PC-9 (cell line): Measurements from ENCODE around the gene ANKRD33B. TPM values are rescaled to one million over a fixed set of nuclear protein-coding genes. Genes with fewer than 3 reads are reported as not detected.
A peak's percentile ranks its signal among the peaks of the same experiment; 100 is the strongest.

Experiments used
- BruUV-seq: library from RNA; stranded (reverse); fragments of 400-500 nt; replicated peaks from 2 replicates; lab custom pipeline; 2021; lab: Mats Ljungman, UMichigan
- CTCF ChIA-PET: fragments of 300-600 bp; sonication (Branson Sonifier 250); formaldehyde crosslinking; loops from one replicate; lab custom pipeline; 2022; ENCODE audit warnings: antibody characterized with exemption; lab: Charles Lee
- POLR2A ChIA-PET: fragments of 300-600 bp; sonication (Branson Sonifier 250); formaldehyde crosslinking; loops from one replicate; lab custom pipeline; 2022; ENCODE audit warnings: antibody characterized with exemption; ENCODE audit not compliant: unreplicated experiment; lab: Charles Lee
- DNase-seq, 2 experiments: peaks; one replicate each; pipeline versions ENCODE4 v3.0.0 to v3.0.0-alpha.2; 2015 to 2022; ENCODE audit warnings: mixed read lengths in 1 of 2
- H2AFZ ChIP-seq: fragments of 200-600 bp; sonication (generic); 2 replicates; pipeline ENCODE4 v1.8.1; 2017; ENCODE audit warnings: antibody characterized with exemption
- H3F3A ChIP-seq: fragments of 200-600 bp; sonication (generic); 2 replicates; pipeline ENCODE4 v1.8.1; 2017; ENCODE audit warnings: antibody characterized with exemption, mild to moderate bottlenecking, low read depth; ENCODE audit not compliant: insufficient read depth
- H3K27ac ChIP-seq: fragments of 200-600 bp; sonication (generic); 2 replicates; pipeline ENCODE4 v1.6.1; 2016; ENCODE audit warnings: mixed run types
- H3K27me3 ChIP-seq: fragments of 200-600 bp; sonication (generic); 2 replicates; pipeline ENCODE4 v1.6.1; 2016; ENCODE audit warnings: low read depth, mixed run types; ENCODE audit not compliant: insufficient read depth
- H3K36me3 ChIP-seq: fragments of 200-600 bp; sonication (generic); 2 replicates; pipeline ENCODE4 v1.6.1; 2016; ENCODE audit warnings: low read depth, mixed run types
- H3K4me1 ChIP-seq: fragments of 200-600 bp; sonication (generic); replicated peaks from 2 replicates; pipeline ENCODE4 v1.6.1; 2016; ENCODE audit warnings: mixed run types; ENCODE audit not compliant: insufficient read depth
- H3K4me2 ChIP-seq: fragments of 200-600 bp; sonication (generic); 2 replicates; pipeline ENCODE4 v1.6.1; 2017; ENCODE audit warnings: mixed run types
- H3K4me3 ChIP-seq: fragments of 200-600 bp; sonication (generic); 2 replicates; pipeline ENCODE4 v1.6.1; 2016; ENCODE audit warnings: mixed run types
- H3K79me2 ChIP-seq: fragments of 200-600 bp; sonication (generic); 2 replicates; pipeline ENCODE4 v1.6.1; 2017; ENCODE audit warnings: low read depth, mixed run types
- H3K9me2 ChIP-seq: fragments of 200-600 bp; sonication (generic); 2 replicates; pipeline ENCODE4 v1.8.1; 2017; ENCODE audit warnings: mild to moderate bottlenecking; ENCODE audit not compliant: insufficient read depth
- H3K9me3 ChIP-seq: fragments of 200-600 bp; sonication (generic); 2 replicates; pipeline ENCODE4 v1.8.1; 2016; ENCODE audit warnings: low read depth; ENCODE audit not compliant: insufficient read depth
- H4K20me1 ChIP-seq: fragments of 200-600 bp; sonication (generic); 2 replicates; pipeline ENCODE4 v1.8.1; 2017; ENCODE audit not compliant: insufficient read depth
- EZH2 ChIP-seq: fragments of 200-600 bp; sonication (generic); IDR thresholded peaks from 2 replicates; pipeline ENCODE4 v1.8.0; 2017; ENCODE audit warnings: antibody characterized with exemption, low read depth
- intact Hi-C: fragments of 100-400 bp; cut with micrococcal nuclease; formaldehyde crosslinking; loops from one replicate; pipeline ENCODE4 v1.10.0; 2022; ENCODE audit not compliant: unreplicated experiment
- total RNA-seq: library from RNA; stranded (reverse); gene quantifications from 2 replicates; pipeline ENCODE4 v1.2.3, GENCODE V29; 2021
- TF ChIP-seq, protein P1 (sequence below): fragments of 200-600 bp; sonication (generic); conservative IDR thresholded peaks from 2 replicates; pipeline ENCODE4 v1.6.1; 2017; ENCODE audit warnings: mixed run types, antibody characterized with exemption, mild to moderate bottlenecking, moderate library complexity

ANKRD33B gene
- total RNA-seq, 1 experiment from 2014 or later = 32.1 TPM

DNA sequence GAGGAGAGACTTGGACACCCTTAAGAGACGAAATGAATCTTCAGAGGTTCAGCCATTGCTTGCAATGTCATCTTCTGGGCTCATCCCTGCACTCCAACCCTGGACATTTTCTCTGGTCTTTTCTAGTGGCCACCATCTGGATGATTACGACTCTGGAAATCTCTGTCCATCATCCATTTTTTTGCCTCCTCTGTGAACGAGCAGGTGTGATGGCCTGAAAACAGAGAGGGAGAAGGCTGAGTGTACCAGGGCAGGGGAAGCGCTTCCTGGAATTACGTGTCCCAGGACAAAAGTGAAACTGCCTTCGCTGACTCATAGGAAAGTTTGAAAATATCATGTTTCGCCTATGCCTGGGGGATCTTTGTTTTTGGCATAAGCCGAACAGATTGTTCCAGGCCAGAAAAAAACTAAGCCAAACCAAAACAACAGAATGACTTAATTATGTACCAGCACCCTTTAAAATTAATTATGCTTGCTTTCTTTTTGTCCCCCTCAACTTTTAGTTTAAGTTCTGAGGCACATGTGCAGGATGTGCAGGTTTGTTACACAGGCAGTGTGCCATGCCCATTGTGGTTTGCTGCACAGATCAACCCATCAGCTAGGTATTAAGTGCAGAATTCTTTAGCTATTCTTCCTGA lies 31.9 kb downstream of the ANKRD33B start:
- H3F3A ChIP-seq = peaks cover 43% of the 10 kb centered on the region
- no peak for TF ChIP-seq EZH2
- TF ChIP-seq, protein P1, sequence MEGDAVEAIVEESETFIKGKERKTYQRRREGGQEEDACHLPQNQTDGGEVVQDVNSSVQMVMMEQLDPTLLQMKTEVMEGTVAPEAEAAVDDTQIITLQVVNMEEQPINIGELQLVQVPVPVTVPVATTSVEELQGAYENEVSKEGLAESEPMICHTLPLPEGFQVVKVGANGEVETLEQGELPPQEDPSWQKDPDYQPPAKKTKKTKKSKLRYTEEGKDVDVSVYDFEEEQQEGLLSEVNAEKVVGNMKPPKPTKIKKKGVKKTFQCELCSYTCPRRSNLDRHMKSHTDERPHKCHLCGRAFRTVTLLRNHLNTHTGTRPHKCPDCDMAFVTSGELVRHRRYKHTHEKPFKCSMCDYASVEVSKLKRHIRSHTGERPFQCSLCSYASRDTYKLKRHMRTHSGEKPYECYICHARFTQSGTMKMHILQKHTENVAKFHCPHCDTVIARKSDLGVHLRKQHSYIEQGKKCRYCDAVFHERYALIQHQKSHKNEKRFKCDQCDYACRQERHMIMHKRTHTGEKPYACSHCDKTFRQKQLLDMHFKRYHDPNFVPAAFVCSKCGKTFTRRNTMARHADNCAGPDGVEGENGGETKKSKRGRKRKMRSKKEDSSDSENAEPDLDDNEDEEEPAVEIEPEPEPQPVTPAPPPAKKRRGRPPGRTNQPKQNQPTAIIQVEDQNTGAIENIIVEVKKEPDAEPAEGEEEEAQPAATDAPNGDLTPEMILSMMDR = no peak
- no peaks in the 10 kb centered on the region for H3K27me3 ChIP-seq
- peak; percentile 89 to 93 for DNase-seq
- 0 out of 2 replicates have a peak overlapping the region, but pooled peaks have one; percentile 5 for H3K4me3 ChIP-seq
- no peak overlapping the region for H2AFZ ChIP-seq
- no peaks in the 10 kb centered on the region for H3K9me2 ChIP-seq
- peaks cover 56% of the 10 kb centered on the region for H3K4me1 ChIP-seq
- peaks cover 24% of the 10 kb centered on the region; the same call in 1 of the 2 replicates for H3K79me2 ChIP-seq
- no peaks in the 10 kb centered on the region for H3K9me3 ChIP-seq
- POLR2A ChIA-PET = no interaction called here
- CTCF ChIA-PET = no interaction called here
- no peaks in the 10 kb centered on the region for H4K20me1 ChIP-seq
- intact Hi-C loops = loop anchor here (1.0 to 5.0 kb wide), 2 partner anchors 44 to 243 kb away; partner anchors contain the start of gene MARCHF6
- H3K4me2 ChIP-seq = peak overlapping the region; percentile 57
- no TSS peak for BruUV-seq
- H3K27ac ChIP-seq = peak overlapping the region; percentile 83
- H3K36me3 ChIP-seq = no peaks in the 10 kb centered on the region

DNA sequence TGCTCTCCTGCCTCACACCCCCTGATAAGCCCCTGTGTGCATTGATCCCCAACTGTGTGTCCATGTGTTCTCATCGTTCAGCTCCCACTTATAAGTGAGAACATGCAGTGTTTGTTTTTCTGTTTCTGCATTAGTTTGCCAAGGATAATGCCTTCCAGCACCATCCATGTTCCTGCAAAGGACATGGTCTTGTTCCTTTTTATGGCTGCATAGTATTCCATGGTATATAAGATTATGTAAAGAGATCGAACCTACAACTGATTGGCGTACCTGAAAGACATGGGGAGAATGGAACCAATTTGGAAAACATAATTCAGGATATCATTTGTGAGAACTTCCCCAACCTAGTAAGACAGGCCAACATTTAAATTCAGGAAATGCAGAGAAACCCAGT lies 32.4 kb downstream of the ANKRD33B start:
- Histone ChIP-seq H3K9me2 (no peaks in the 10 kb centered on the region), H3K4me1 (peaks cover 56% of the 10 kb centered on the region), H3K27ac (peak overlapping the region; percentile 83), H3K9me3 (no peaks in the 10 kb centered on the region), H4K20me1 (no peaks in the 10 kb centered on the region), H3K79me2 (peaks cover 24% of the 10 kb centered on the region; the same call in 1 of the 2 replicates), H3K4me2 (peak overlapping the region; percentile 57), H3K36me3 (no peaks in the 10 kb centered on the region), H3F3A (peaks cover 42% of the 10 kb centered on the region), H3K4me3 (no peak overlapping the region), H2AFZ (no peak overlapping the region), H3K27me3 (no peaks in the 10 kb centered on the region)
- no peak for DNase-seq
- POLR2A ChIA-PET = interaction anchor here (0.6 kb wide), 1 partner anchor 45 kb away, joined by 6 read pairs; no protein-coding TSS in a partner anchor
- TF ChIP-seq, protein P1 = no peak
- no peak for TF ChIP-seq EZH2
- no TSS peak for BruUV-seq
- intact Hi-C loops = loop anchor here (5.0 kb wide), 1 partner anchor 244 kb away; the partner anchor contains the start of gene MARCHF6
- CTCF ChIA-PET = no interaction called here

DNA sequence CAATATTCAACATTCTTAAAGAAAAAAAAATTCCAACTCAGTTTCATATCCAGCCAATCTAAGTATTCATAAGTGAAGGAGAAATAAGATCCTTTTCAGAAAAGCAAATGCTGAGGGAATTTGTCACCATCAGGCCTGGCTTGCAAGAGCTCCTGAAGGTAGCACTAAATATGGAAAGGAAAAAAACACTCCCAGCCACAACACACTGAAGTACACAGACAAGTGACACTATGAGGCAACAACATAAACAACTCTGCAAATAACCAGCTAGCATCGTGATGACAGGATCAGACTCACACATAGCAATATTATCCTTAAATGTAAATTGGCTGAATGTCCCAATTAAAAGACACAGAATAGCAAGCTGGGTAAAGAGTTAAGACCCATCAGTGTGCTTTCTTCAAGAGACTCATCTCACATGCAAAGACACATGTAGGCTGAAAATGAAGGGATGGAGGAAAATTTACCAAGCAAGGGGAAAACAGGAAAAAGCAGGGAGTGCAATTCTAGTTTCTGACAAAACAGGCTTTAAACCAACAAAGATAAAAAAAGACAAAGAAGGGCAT lies 33.1 kb downstream of the ANKRD33B start:
- H3K27ac ChIP-seq = peak overlapping the region; percentile 83

More for the DNA sequence above, 33.1 kb downstream of the ANKRD33B start:
- Histone ChIP-seq H4K20me1 (no peaks in the 10 kb centered on the region), H2AFZ (no peak overlapping the region), H3K79me2 (peaks cover 24% of the 10 kb centered on the region; the same call in 1 of the 2 replicates), H3K4me1 (peaks cover 58% of the 10 kb centered on the region), H3K4me2 (no peak overlapping the region), H3K9me3 (no peaks in the 10 kb centered on the region), H3F3A (peaks cover 44% of the 10 kb centered on the region), H3K4me3 (no peak overlapping the region), H3K27me3 (no peaks in the 10 kb centered on the region), H3K36me3 (no peaks in the 10 kb centered on the region), H3K9me2 (no peaks in the 10 kb centered on the region)
- intact Hi-C loops = loop anchor here (5.0 kb wide), 1 partner anchor 245 kb away; the partner anchor contains the start of gene MARCHF6
- ChIA-PET CTCF (no interaction called here), POLR2A (interaction anchor here (0.6 kb wide), 1 partner anchor 45 kb away, joined by 6 read pairs; no protein-coding TSS in a partner anchor)
- TF ChIP-seq, protein P1 = no peak
- TF ChIP-seq EZH2 = no peak
- DNase-seq = no peak
- no TSS peak for BruUV-seq
